ENCODE data around the gene SNAPC2. TPM values are rescaled to one million over a fixed set of nuclear protein-coding genes. Genes with fewer than 3 reads are reported as not detected.

SNAPC2 gene
- total RNA-seq, 1 experiment from 2014 or later: 23.2 TPM

GRCh38 chr19:7909471-7910067, 10.6 kb upstream of the SNAPC2 start:
- Mint-ChIP-seq H3K4me1 (peaks cover 10% of the 10 kb centered on the region), H3K36me3 (peaks cover 11% of the 10 kb centered on the region), H3K9me3 (no peaks in the 10 kb centered on the region), H3K4me3 (no peak overlapping the region), H3K27me3 (ENCODE audit: low read depth) (peaks cover 5% of the 10 kb centered on the region), H3K27ac (no peak overlapping the region)
- ATAC-seq (no peak), DNase-seq (ENCODE audit: low spot score) (no peak)
- TF ChIP-seq NFE2L1 (CRISPR knock-in tag; IDR thresholded peaks at IDR 0.05) (no peak), SMAD4 (CRISPR knock-in tag; IDR thresholded peaks at IDR 0.05) (no peak), FOXP1 (CRISPR knock-in tag; IDR thresholded peaks at IDR 0.05; ENCODE audit: borderline replicate concordance) (no peak), CREM (CRISPR knock-in tag; IDR thresholded peaks at IDR 0.05) (no peak), PRDM15 (CRISPR knock-in tag; IDR thresholded peaks at IDR 0.05) (no peak), TEAD4 (CRISPR knock-in tag; IDR thresholded peaks at IDR 0.05) (no peak), ETV6 (CRISPR knock-in tag; IDR thresholded peaks at IDR 0.05) (no peak), NFATC4 (CRISPR knock-in tag; IDR thresholded peaks at IDR 0.05) (no peak), GRHL2 (CRISPR knock-in tag; IDR thresholded peaks at IDR 0.05; ENCODE audit: insufficient replicate concordance, severe bottlenecking) (no peak), TEAD1 (CRISPR knock-in tag; IDR thresholded peaks at IDR 0.05) (no peak), MXD4 (CRISPR knock-in tag; IDR thresholded peaks at IDR 0.05; ENCODE audit: borderline replicate concordance) (no peak), NR3C1 (CRISPR knock-in tag; conservative IDR thresholded peaks at IDR 0.05; ENCODE audit: low read depth) (no peak), KAT7 (CRISPR knock-in tag; IDR thresholded peaks at IDR 0.05; ENCODE audit: borderline replicate concordance) (no peak)
- TF ChIP-seq, protein P1, sequence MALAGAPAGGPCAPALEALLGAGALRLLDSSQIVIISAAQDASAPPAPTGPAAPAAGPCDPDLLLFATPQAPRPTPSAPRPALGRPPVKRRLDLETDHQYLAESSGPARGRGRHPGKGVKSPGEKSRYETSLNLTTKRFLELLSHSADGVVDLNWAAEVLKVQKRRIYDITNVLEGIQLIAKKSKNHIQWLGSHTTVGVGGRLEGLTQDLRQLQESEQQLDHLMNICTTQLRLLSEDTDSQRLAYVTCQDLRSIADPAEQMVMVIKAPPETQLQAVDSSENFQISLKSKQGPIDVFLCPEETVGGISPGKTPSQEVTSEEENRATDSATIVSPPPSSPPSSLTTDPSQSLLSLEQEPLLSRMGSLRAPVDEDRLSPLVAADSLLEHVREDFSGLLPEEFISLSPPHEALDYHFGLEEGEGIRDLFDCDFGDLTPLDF (CRISPR knock-in tag; IDR thresholded peaks at IDR 0.05): no peak
- TF ChIP-seq, protein P2, sequence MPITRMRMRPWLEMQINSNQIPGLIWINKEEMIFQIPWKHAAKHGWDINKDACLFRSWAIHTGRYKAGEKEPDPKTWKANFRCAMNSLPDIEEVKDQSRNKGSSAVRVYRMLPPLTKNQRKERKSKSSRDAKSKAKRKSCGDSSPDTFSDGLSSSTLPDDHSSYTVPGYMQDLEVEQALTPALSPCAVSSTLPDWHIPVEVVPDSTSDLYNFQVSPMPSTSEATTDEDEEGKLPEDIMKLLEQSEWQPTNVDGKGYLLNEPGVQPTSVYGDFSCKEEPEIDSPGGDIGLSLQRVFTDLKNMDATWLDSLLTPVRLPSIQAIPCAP (CRISPR knock-in tag; IDR thresholded peaks at IDR 0.05): no peak
- TF ChIP-seq, protein P3, sequence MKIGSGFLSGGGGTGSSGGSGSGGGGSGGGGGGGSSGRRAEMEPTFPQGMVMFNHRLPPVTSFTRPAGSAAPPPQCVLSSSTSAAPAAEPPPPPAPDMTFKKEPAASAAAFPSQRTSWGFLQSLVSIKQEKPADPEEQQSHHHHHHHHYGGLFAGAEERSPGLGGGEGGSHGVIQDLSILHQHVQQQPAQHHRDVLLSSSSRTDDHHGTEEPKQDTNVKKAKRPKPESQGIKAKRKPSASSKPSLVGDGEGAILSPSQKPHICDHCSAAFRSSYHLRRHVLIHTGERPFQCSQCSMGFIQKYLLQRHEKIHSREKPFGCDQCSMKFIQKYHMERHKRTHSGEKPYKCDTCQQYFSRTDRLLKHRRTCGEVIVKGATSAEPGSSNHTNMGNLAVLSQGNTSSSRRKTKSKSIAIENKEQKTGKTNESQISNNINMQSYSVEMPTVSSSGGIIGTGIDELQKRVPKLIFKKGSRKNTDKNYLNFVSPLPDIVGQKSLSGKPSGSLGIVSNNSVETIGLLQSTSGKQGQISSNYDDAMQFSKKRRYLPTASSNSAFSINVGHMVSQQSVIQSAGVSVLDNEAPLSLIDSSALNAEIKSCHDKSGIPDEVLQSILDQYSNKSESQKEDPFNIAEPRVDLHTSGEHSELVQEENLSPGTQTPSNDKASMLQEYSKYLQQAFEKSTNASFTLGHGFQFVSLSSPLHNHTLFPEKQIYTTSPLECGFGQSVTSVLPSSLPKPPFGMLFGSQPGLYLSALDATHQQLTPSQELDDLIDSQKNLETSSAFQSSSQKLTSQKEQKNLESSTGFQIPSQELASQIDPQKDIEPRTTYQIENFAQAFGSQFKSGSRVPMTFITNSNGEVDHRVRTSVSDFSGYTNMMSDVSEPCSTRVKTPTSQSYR (CRISPR knock-in tag; IDR thresholded peaks at IDR 0.05): no peak
- TF ChIP-seq, protein P4, sequence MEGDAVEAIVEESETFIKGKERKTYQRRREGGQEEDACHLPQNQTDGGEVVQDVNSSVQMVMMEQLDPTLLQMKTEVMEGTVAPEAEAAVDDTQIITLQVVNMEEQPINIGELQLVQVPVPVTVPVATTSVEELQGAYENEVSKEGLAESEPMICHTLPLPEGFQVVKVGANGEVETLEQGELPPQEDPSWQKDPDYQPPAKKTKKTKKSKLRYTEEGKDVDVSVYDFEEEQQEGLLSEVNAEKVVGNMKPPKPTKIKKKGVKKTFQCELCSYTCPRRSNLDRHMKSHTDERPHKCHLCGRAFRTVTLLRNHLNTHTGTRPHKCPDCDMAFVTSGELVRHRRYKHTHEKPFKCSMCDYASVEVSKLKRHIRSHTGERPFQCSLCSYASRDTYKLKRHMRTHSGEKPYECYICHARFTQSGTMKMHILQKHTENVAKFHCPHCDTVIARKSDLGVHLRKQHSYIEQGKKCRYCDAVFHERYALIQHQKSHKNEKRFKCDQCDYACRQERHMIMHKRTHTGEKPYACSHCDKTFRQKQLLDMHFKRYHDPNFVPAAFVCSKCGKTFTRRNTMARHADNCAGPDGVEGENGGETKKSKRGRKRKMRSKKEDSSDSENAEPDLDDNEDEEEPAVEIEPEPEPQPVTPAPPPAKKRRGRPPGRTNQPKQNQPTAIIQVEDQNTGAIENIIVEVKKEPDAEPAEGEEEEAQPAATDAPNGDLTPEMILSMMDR (IDR thresholded peaks at IDR 0.05): no peak
- CTCF ChIA-PET: interaction anchor here (1.0 to 5.1 kb wide), 7 partner anchors 9 to 229 kb away, joined by 3 to 70 read pairs (median 8); partner anchors contain the start of genes SNAPC2 and TRAPPC5
- POLR2A ChIA-PET: no interaction called here

Data from WTC11 (cell line).